ENCODE data around the gene GABBR1. TPM values are rescaled to one million over a fixed set of nuclear protein-coding genes. Genes with fewer than 3 reads are reported as not detected.

GABBR1 gene
- total and polyA plus RNA-seq, 2 donors (not counting 3 experiments of a cell fraction or from before 2014, with no cell fraction given) = 43.6 to 50.8 TPM

GRCh38 chr6:29624520-29624961 is 8.4 kb downstream of the GABBR1 start:
- Histone ChIP-seq H3K36me3 (ENCODE audit: control insufficient read depth in 2 of 2, extremely low read depth in 1 of 2, insufficient read depth in 2 of 2, low read length in 2 of 2) (peaks cover 10 to 11% of the 10 kb centered on the region in 2 experiments), H3K27me3 (ENCODE audit: control insufficient read depth in 2 of 2, insufficient read depth in 2 of 2, low read length in 2 of 2) (no peaks in the 10 kb centered on the region), H3K4me3 (replicated peaks in 1 of 3; ENCODE audit: insufficient read depth in 1 of 3, low read depth in 1 of 3, low read length in 3 of 3) (no peak overlapping the region), H4K20me1 (replicated peaks; ENCODE audit: control insufficient read depth, extremely low read depth, insufficient read depth, low read length) (no peaks in the 10 kb centered on the region), H2AFZ (ENCODE audit: low read depth, low read length) (no peak overlapping the region), H3K79me2 (ENCODE audit: control insufficient read depth, insufficient read depth, low read length) (no peaks in the 10 kb centered on the region), H3K9ac (replicated peaks; ENCODE audit: extremely low read depth, insufficient read depth, low read length) (no peak overlapping the region), H3K4me1 (ENCODE audit: control insufficient read depth, extremely low read depth, insufficient read depth, low read length) (peaks cover 7% of the 10 kb centered on the region), H3K27ac (ENCODE audit: insufficient read depth, low read depth, low read length) (no peak overlapping the region), H3K9me1 (replicated peaks; ENCODE audit: control insufficient read depth, extremely low read depth, insufficient read depth, low read length) (no peaks in the 10 kb centered on the region), H3K9me3 (replicated peaks; ENCODE audit: control insufficient read depth, insufficient read depth, low read length) (no peaks in the 10 kb centered on the region), H3K4me2 (ENCODE audit: insufficient read depth, low read length) (no peak overlapping the region)
- ChIA-PET CTCF (interaction anchor here (0.7 to 3.3 kb wide), 2 partner anchors 25 to 29 kb away, joined by 3 to 12 read pairs; no protein-coding TSS in a partner anchor), POLR2A (no interaction called here)
- intact Hi-C loops (cut with micrococcal nuclease) = no loop called here
- TF ChIP-seq FOS (IDR thresholded peaks at IDR 0.05; ENCODE audit: borderline replicate concordance, insufficient read depth, low read length) (no peak), MAX (IDR thresholded peaks at IDR 0.05; ENCODE audit: insufficient read depth, insufficient read length) (no peak), CTCF (IDR thresholded peaks at IDR 0.05; ENCODE audit: extremely low read depth in 1 of 2, insufficient read depth in 1 of 2, low read depth in 1 of 2, low read length in 2 of 2) (no peak), EZH2 (IDR thresholded peaks at IDR 0.05; ENCODE audit: borderline replicate concordance, low read depth, low read length, severe bottlenecking) (no peak), MYC (IDR thresholded peaks at IDR 0.05; ENCODE audit: low read depth, low read length) (no peak), POLR2AphosphoS5 (IDR thresholded peaks at IDR 0.05; ENCODE audit: insufficient read depth, low read depth, low read length) (no peak), POLR2A (IDR thresholded peaks at IDR 0.05; ENCODE audit: low read depth, low read length) (no peak), JUN (IDR thresholded peaks at IDR 0.05; ENCODE audit: borderline replicate concordance, insufficient read depth, insufficient read length, low read depth) (no peak), GATA2 (IDR thresholded peaks at IDR 0.05; ENCODE audit: insufficient read depth, insufficient read length, low read depth, low read length) (no peak)
- no TSS peak for BruUV-seq (replicated peaks)
- FAIRE-seq (no peak), DNase-seq (ENCODE audit: low read depth, low spot score) (no peak)
- dilution Hi-C loops (cut with MboI; ENCODE audit: extremely low pct_ligation_motif_present, low sequenced_read_pairs) = no loop called here

Data from endothelial cell of umbilical vein (primary cell).